Measurements from ENCODE around the gene ANKRD2.
"Not testable (repeated sequence)": the region's sequence is repeated elsewhere in the genome, so short reads cannot be mapped to it uniquely, and the experiment has no call there.

Gene ANKRD2, protein sequence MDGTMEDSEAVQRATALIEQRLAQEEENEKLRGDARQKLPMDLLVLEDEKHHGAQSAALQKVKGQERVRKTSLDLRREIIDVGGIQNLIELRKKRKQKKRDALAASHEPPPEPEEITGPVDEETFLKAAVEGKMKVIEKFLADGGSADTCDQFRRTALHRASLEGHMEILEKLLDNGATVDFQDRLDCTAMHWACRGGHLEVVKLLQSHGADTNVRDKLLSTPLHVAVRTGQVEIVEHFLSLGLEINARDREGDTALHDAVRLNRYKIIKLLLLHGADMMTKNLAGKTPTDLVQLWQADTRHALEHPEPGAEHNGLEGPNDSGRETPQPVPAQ

DNA sequence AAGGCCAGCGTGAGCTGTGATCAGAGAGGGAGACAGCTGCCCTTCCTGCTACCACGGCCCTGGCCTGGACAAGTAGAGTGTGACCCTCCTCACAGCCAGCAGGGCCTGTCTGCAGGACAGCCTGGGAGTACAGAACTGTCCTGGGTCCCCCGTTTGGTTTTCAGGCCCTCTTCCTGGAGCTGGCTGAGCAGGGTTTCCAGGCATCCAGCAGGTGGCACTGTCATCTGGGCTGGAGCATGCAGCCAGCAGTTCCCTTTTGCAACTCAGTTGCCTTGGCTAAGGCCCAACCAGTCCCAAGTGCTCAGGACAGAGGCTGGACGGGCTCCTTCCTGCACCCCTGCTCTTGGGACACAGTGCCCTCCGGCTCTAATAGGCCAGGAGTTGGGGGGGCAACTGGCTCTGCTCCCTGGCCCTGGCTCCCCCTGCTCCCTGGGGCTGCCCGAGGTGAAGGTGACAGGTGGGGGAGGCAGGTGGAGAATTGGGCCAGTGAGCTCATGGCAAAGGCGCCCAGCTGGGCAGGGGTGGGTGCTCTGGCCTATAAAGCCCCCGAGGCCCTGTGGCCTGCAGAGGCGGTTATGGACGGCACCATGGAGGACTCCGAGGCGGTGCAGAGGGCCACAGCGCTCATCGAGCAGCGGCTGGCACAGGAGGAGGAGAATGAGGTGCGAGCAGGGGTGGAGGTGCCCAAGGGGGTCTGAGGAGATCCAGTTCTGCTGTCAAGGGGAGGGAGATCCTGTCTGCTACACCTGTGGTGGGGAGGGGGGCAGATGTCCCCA lies at the start of gene ANKRD2:
Gene ANKRD2, plus strand, starts transcription at position 566 of the 776 bp plus-strand sequence. Its CDS starts 10 bp downstream, at position 576.
- ATAC-seq (ENCODE audit: low read depth) (peak; percentile 47), DNase-seq (ENCODE audit: low spot score) (no peak)
- TF ChIP-seq, protein P1, sequence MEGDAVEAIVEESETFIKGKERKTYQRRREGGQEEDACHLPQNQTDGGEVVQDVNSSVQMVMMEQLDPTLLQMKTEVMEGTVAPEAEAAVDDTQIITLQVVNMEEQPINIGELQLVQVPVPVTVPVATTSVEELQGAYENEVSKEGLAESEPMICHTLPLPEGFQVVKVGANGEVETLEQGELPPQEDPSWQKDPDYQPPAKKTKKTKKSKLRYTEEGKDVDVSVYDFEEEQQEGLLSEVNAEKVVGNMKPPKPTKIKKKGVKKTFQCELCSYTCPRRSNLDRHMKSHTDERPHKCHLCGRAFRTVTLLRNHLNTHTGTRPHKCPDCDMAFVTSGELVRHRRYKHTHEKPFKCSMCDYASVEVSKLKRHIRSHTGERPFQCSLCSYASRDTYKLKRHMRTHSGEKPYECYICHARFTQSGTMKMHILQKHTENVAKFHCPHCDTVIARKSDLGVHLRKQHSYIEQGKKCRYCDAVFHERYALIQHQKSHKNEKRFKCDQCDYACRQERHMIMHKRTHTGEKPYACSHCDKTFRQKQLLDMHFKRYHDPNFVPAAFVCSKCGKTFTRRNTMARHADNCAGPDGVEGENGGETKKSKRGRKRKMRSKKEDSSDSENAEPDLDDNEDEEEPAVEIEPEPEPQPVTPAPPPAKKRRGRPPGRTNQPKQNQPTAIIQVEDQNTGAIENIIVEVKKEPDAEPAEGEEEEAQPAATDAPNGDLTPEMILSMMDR (IDR thresholded peaks at IDR 0.05; ENCODE audit: poor library complexity, severe bottlenecking) = peak; percentile 94
- Histone ChIP-seq H3K4me3 (ENCODE audit: severe bottlenecking) (no peak within 1 kb of the TSS), H3K4me1 (ENCODE audit: insufficient read depth, poor library complexity, severe bottlenecking) (peaks cover 47% of the 10 kb centered on the region), H3K9me3 (ENCODE audit: severe bottlenecking) (no peaks in the 10 kb centered on the region), H3K27ac (ENCODE audit: poor library complexity, severe bottlenecking) (peak within 1 kb of the TSS; percentile 99), H3K36me3 (ENCODE audit: low read depth) (no peaks in the 10 kb centered on the region), H3K27me3 (ENCODE audit: insufficient read depth, poor library complexity, severe bottlenecking) (no peaks in the 10 kb centered on the region)

DNA sequence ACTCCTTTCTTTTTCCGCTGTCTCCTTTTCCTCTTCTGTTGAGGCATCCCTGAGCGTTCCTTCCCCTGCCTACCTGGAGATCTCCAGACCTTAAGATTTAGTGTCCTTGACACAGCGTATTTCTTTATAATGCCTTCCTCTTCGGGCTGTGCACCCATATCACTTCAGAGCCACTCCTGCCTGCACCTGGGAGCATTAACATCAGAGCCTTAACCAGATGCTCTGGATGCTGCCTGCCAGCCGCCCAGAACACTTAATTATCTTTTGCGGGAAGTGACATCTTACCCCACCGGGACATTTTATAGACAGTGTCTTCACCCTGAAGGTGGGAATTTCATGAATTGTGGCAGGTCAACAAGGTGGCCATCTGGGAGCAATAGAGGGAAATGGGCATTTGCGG lies 49.6 kb upstream of the ANKRD2 start:
- H3K36me3 ChIP-seq (ENCODE audit: low read depth) = no peaks in the 10 kb centered on the region
- no peaks in the 10 kb centered on the region for H3K27me3 ChIP-seq (ENCODE audit: insufficient read depth, poor library complexity, severe bottlenecking)

DNA sequence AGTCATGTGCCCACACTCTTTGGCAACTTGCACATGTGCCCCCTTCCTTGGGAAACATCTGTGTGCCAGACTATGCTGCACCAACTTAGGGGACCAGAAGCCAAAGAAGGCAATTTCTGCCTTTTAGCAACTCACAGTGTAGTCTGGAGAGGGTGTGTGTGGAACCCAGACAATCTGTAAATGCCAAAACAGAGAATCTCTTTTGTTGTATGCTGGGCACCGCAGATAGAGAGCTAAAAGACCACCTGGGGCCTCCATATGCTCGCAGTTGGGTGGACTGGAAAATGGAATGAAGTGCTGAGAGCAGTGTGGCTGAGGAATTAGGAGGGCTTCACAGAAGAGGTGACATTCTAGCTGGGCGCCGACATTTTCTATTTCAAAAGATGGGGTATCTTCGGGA lies 47.5 kb upstream of the ANKRD2 start:
- Histone ChIP-seq H3K4me3 (ENCODE audit: severe bottlenecking) (no peak overlapping the region), H3K27ac (ENCODE audit: poor library complexity, severe bottlenecking) (no peak overlapping the region), H3K4me1 (ENCODE audit: insufficient read depth, poor library complexity, severe bottlenecking) (no peaks in the 10 kb centered on the region), H3K27me3 (ENCODE audit: insufficient read depth, poor library complexity, severe bottlenecking) (no peaks in the 10 kb centered on the region), H3K9me3 (ENCODE audit: severe bottlenecking) (no peaks in the 10 kb centered on the region), H3K36me3 (ENCODE audit: low read depth) (no peaks in the 10 kb centered on the region)
- no peak for DNase-seq (ENCODE audit: low spot score)
- TF ChIP-seq, protein P1 (IDR thresholded peaks at IDR 0.05; ENCODE audit: poor library complexity, severe bottlenecking) = no peak
- no peak for ATAC-seq (ENCODE audit: low read depth)

More for the DNA sequence above, 49.6 kb upstream of the ANKRD2 start:
- H3K4me1 ChIP-seq (ENCODE audit: insufficient read depth, poor library complexity, severe bottlenecking) = peaks cover 13% of the 10 kb centered on the region
- DNase-seq (ENCODE audit: low spot score) (no peak), ATAC-seq (ENCODE audit: low read depth) (no peak)
- TF ChIP-seq, protein P1 (IDR thresholded peaks at IDR 0.05; ENCODE audit: poor library complexity, severe bottlenecking) = no peak
- H3K27ac ChIP-seq (ENCODE audit: poor library complexity, severe bottlenecking) = no peak overlapping the region
- H3K9me3 ChIP-seq (ENCODE audit: severe bottlenecking) = no peaks in the 10 kb centered on the region
- H3K4me3 ChIP-seq (ENCODE audit: severe bottlenecking) = no peak overlapping the region

DNA sequence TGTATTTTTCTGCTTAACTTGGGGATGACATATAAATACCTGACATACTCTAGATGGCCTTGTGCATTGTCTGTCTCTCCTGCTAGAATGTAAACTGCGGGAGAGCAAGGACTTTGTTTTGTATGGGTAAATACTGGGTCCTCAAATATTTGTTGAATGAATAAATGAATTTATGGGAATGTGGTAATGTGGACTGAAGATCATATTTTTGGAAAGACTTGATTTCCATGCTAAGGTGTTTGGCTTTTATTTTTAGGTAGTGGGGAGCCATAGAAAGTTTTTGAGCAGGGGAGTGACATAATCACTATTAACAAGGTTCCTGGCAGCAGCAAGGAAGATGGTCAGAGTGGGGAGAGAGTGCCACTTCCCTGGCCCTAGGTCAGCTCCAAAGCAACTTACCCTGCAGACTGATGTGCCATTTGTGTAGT lies 46.9 kb upstream of the ANKRD2 start:
- no peak overlapping the region for H3K4me3 ChIP-seq (ENCODE audit: severe bottlenecking)
- no peak for DNase-seq (ENCODE audit: low spot score)
- H3K4me1 ChIP-seq (ENCODE audit: insufficient read depth, poor library complexity, severe bottlenecking) = no peaks in the 10 kb centered on the region
- no peak for ATAC-seq (ENCODE audit: low read depth)
- no peak overlapping the region for H3K27ac ChIP-seq (ENCODE audit: poor library complexity, severe bottlenecking)
- TF ChIP-seq, protein P1 (IDR thresholded peaks at IDR 0.05; ENCODE audit: poor library complexity, severe bottlenecking) = no peak
- no peaks in the 10 kb centered on the region for H3K27me3 ChIP-seq (ENCODE audit: insufficient read depth, poor library complexity, severe bottlenecking)
- H3K9me3 ChIP-seq (ENCODE audit: severe bottlenecking) = no peaks in the 10 kb centered on the region
- no peaks in the 10 kb centered on the region for H3K36me3 ChIP-seq (ENCODE audit: low read depth)

DNA sequence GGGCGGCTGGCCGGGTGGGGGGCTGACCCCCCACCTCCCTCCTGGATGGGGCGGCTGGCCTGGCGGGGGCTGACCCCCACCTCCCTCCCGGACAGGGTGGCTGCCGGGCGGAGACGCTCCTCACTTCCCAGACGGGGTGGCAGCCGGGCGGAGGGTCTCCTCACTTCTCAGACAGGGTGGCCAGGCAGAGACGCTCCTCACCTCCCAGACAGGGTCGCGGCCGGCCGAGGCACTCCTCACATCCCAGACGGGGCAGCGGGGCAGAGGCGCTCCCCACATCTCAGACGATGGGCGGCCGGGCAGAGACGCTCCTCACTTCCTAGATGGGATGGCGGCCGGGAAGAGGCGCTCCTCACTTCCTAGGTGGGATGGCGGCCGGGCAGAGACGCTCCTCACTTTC lies 43.7 kb upstream of the ANKRD2 start:
- H3K4me3 ChIP-seq (ENCODE audit: severe bottlenecking); H3K9me3 ChIP-seq (ENCODE audit: severe bottlenecking); H3K27me3 ChIP-seq (ENCODE audit: insufficient read depth, poor library complexity, severe bottlenecking); H3K36me3 ChIP-seq (ENCODE audit: low read depth); H3K27ac ChIP-seq (ENCODE audit: poor library complexity, severe bottlenecking); ATAC-seq (ENCODE audit: low read depth); DNase-seq (ENCODE audit: low spot score); H3K4me1 ChIP-seq (ENCODE audit: insufficient read depth, poor library complexity, severe bottlenecking): not testable (repeated sequence)
